ENCODE data around the gene UHRF2.

- TF ChIP-seq POLR2A (IDR thresholded peaks at IDR 0.05) (no peak), EP300 (IDR thresholded peaks at IDR 0.05) (no peak), POLR2AphosphoS5 (IDR thresholded peaks at IDR 0.05) (no peak)
- TF ChIP-seq, protein P1, sequence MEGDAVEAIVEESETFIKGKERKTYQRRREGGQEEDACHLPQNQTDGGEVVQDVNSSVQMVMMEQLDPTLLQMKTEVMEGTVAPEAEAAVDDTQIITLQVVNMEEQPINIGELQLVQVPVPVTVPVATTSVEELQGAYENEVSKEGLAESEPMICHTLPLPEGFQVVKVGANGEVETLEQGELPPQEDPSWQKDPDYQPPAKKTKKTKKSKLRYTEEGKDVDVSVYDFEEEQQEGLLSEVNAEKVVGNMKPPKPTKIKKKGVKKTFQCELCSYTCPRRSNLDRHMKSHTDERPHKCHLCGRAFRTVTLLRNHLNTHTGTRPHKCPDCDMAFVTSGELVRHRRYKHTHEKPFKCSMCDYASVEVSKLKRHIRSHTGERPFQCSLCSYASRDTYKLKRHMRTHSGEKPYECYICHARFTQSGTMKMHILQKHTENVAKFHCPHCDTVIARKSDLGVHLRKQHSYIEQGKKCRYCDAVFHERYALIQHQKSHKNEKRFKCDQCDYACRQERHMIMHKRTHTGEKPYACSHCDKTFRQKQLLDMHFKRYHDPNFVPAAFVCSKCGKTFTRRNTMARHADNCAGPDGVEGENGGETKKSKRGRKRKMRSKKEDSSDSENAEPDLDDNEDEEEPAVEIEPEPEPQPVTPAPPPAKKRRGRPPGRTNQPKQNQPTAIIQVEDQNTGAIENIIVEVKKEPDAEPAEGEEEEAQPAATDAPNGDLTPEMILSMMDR (IDR thresholded peaks at IDR 0.05): no peak
Observed at GRCh38 chr9:6506571-6506970, 93.6 kb downstream of the UHRF2 start.

Measured in upper lobe of left lung (tissue), 4 donors.